T1000 (cell line): ENCODE data around the gene ADARB2.
"Not testable (repeated sequence)": the region's sequence is repeated elsewhere in the genome, so short reads cannot be mapped to it uniquely, and the experiment has no call there.

Experiments
- DNase-seq: peaks from one replicate; lab custom pipeline; 2025; ENCODE audit warnings: mixed read lengths; lab: John Stamatoyannopoulos, UW

ADARB2 gene

GRCh38 chr10:1463971-1464370 is 273.4 kb downstream of the ADARB2 start:
- DNase-seq, result not testable (repeated sequence)

GRCh38 chr10:1462994-1463633 is 274.2 kb downstream of the ADARB2 start:
- no peak for DNase-seq

GRCh38 chr10:1462521-1462920 is 274.8 kb downstream of the ADARB2 start:
- no peak for DNase-seq

GRCh38 chr10:1462032-1462431 is 275.3 kb downstream of the ADARB2 start:
- DNase-seq, result no peak

- DNase-seq, result no peak
These were observed 276.3 kb downstream of the ADARB2 start for GRCh38 chr10:1461016-1461415.

GRCh38 chr10:1459664-1460063 is 277.7 kb downstream of the ADARB2 start:
- not testable (repeated sequence) for DNase-seq

- DNase-seq, result no peak
These were observed 282.4 kb downstream of the ADARB2 start for GRCh38 chr10:1454951-1455350.

GRCh38 chr10:1454428-1454827 is 282.9 kb downstream of the ADARB2 start:
- DNase-seq, result no peak

- DNase-seq, result no peak
These were observed 284.5 kb downstream of the ADARB2 start for GRCh38 chr10:1452777-1453176.

GRCh38 chr10:1451941-1452340 is 285.4 kb downstream of the ADARB2 start:
- no peak for DNase-seq

- no peak for DNase-seq
These were observed 285.9 kb downstream of the ADARB2 start for GRCh38 chr10:1451362-1451888.

GRCh38 chr10:1449572-1450205 is 287.6 kb downstream of the ADARB2 start:
- DNase-seq, result no peak

- DNase-seq, result no peak
These were observed 288.3 kb downstream of the ADARB2 start for GRCh38 chr10:1449021-1449420.

- DNase-seq, result no peak
These were observed 288.9 kb downstream of the ADARB2 start for GRCh38 chr10:1448252-1448930.

GRCh38 chr10:1444826-1445225 is 292.5 kb downstream of the ADARB2 start:
- no peak for DNase-seq

GRCh38 chr10:1440897-1441296 is 296.4 kb downstream of the ADARB2 start:
- DNase-seq, result no peak

- DNase-seq, result no peak
These were observed 302.2 kb downstream of the ADARB2 start for GRCh38 chr10:1434912-1435692.

GRCh38 chr10:1434202-1434601 is 303.1 kb downstream of the ADARB2 start:
- no peak for DNase-seq

- DNase-seq, result no peak
These were observed 305.2 kb downstream of the ADARB2 start for GRCh38 chr10:1432161-1432560.

- no peak for DNase-seq
These were observed 306.1 kb downstream of the ADARB2 start for GRCh38 chr10:1431229-1431628.

GRCh38 chr10:1427521-1428186 is 309.7 kb downstream of the ADARB2 start:
- DNase-seq, result not testable (repeated sequence)

- no peak for DNase-seq
These were observed 310.5 kb downstream of the ADARB2 start for GRCh38 chr10:1426786-1427185.
